ENCODE data around the gene COL27A1.

COL27A1 gene

DNA sequence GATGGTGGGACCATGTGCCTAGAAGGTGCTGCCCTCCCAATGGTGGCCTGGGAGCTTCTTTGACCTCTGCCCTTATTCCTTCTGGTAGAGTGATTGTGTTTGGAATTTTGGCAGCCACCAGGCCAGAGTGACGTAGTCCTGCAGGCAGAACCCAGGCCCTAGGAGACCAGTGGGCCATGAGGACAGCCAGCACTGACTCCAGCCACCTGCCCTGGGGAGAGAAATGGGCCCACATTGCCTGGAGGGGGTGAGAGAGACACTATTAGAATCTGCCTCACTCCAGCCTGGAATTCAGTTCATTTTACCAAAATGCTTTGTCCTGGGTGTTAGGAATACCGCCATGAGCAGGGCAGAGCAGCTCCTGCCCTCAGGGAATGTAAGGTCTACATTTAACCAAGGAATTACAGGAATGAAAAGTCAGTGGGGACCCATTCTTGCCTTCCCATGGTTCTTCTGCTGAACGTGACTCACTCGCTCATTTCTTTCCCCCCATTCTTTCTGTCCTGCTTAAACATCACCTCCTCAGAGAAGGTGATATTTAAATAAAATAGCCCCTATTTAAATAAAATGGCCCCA, 5.5 kb upstream of the COL27A1 start:
- no peak for DNase-seq

DNA sequence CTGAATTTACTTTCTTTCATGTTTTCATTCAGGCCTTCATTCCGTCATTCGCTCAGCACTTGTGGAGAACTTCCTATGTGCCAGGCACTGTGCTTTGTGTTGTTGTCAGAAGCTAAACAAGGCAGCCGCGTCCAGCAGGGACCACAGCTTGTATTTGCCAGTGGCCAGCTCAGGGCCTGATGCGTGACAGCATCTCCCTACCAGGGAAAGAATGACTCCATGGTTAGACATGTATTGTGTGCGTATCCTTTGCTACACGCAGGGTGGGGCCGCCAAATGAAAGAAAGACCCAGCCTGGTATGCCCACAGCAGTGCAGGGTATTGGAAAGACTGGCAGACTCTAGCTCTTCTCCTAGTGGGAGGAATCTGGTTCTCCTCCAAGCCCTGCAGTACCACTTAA, 4.7 kb upstream of the COL27A1 start:
- DNase-seq, result no peak

DNA sequence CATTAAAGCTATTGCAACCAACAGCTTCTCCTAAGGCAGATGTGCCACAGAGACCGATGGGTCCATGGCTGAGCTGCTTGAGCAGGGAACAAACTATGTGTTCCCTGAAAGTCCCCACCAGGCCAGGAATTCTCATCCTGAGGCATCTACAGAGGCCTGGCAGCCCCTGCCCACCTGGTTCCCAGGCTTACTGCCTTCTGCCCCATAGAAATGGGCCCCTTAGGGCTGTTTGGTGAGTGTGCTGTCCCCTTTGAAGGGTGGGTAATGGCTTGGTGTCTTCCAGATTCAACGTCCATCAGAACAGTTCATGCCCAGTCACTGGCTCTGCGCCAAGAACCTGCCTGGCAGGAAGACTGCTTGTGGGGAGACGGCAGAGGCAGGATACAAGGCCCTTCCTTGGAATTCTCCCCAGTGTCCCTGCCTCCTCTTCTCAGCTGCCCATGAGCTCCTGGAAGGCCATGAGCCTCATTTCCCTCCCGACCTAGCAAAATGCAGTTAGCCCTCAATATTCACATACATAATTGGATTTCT, 3.8 kb upstream of the COL27A1 start:
- no peak for DNase-seq

DNA sequence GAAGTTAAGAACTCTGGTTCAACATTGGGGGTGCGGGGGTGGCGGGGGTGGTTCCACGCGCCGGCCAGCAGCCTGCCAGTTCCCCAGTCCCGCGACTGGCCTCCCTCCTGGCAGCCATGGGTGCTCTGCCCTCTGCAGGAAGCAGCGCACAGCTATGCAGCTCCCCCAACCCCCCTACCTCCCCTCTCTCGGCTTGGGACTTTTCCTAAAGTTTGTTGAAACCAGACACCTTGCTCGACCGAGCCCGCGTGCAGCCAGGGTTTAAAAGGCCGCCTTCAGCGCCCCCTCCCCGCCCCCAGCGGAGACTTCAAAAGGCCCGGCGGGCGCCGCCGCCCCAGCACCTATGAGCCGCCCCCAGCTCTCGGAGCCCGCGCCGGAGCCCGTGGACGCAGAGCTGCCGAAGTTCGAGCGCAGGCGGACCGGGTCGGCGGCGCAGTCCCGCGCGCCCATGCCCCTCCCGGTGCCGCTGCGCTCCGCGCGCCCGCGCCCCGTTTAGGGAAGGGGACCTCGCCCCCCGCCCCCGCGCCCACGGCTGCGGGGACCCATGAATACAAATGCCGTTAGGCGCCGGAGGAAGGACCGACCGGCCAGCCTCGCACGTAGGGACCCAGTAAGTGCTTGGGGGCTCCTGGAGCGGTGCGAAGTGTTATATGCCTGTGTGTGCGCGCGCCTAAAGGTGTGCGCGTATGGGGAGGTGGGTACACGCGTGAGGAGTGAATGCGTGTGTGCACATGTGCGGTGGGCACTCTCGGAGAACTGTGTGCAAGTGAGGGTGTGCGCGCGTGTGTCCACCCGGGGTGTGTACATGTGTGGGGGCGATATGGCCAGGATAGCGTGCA, 1.4 kb upstream of the COL27A1 start:
- DNase-seq, result no peak

DNA sequence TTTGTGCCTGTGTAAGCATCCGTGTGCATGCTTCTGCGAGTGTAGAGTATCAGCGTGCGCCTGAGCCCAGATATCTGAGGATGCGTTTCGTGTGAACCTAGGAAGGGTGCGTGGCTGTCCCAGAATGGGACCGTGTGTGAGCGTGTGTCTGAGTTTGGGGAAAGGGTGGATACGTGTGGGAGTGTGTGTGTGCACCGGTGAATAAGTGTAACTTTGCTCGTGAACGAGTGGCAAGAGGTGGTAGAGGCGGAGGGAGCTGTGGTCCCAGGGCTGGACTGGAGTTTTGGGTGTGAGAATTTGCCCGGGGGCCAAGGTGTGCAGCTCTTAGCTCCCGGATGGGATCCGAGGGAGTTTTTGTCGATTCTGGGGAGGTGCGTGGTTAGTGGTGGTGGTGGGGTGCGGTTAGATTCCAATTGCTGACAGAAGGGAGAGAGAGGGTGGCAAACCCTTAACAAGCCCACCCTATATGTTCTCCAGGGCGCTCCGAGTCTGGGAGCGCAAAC, 686 bp upstream of the COL27A1 start:
- DNase-seq, result no peak

GRCh38 chr9:114155995-114156656, 789 bp downstream of the COL27A1 start:
- DNase-seq, result no peak

DNA sequence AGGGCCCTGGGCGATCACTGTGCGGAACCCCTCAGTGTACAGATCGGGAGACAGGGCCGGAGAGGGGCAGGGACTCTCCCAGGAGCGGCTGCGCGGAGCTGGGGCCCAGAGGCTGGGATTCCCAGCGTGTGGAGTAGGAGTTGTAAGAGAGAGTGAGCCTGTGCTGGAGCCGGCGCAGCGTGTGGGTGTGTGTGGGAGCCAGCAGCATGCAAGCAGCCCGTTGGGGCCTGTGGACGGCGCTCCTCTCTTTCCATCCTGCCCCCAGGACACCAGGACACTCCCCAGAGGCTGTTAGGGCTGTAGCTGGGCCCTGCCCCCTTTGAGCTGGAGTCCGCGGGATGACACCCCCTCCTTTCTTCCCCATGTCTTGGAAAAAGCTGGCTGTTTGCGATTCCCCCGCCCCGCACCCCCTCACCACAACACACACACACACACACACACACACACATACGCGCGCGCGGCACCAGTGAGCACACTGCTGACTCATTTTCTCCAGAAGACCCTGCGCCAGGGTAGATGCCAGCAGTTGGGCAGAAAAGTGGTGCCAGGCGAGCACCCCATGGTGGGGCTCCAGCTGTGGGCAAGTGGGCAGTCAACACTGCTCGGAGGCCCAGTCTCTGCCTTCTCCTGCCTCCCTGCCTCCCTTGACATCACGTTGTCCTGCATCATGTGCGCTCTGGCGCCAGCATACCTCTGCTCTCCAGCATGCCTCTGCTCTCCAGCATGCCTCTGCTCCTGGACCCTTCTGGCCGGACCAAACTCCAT, 1.5 kb downstream of the COL27A1 start:
- DNase-seq, result no peak

GRCh38 chr9:114157516-114158176, 2.3 kb downstream of the COL27A1 start:
- no peak for DNase-seq

DNA sequence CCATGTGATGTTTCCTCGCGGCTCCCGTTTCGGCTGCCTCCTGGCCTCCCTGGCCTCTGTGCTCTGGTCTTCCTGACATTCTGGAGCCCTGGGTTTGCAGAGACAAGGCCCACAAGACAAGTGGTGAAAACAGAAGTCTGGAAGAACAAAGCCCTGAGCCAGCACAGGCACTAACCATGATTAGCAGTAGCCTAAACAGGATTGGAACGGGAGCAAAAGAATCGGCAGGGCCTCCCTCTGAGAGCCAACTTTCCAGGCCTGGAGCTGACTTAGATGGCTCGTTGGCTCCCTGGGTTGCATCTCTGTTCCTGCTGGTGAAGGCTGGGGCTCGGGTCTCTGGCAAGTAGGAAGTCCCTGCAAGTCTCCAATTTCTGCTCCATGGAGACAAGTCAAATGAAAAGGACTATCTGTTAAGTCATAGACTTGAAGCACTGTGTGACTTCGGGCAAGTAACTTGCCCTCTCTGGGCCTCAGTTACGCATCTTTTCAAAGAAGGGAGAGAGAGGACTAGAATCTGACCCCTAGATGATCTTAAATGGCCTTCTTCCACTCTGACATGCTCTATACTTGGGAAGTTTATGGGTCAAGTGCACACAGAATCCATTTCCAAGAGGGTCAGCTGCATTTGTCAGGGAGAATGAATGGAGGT, 3.3 kb downstream of the COL27A1 start:
- DNase-seq, result no peak

- no peak for DNase-seq
Measured at GRCh38 chr9:114159691-114160090, 4.4 kb downstream of the COL27A1 start.

DNA sequence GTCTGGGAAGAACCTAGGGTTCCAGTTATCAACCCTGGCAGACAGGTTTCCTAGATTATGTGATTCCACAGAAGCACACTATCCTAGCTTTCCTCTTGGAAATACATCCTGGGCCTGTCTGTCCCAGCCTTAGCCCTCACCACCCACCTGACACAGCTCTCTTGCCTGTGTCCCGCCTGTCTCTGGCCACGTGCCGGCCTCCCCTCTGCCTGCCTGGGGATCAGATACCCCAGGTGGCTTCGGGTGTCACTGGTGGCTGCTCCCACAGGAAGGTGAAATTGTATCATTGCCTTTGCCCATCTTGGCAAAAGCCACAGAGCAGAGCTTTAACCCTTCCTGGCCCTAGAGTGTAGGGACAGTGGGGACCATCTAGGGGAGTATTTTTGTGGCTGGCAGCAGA, 6.2 kb downstream of the COL27A1 start:
- DNase-seq, result no peak

- no peak for DNase-seq
Measured at GRCh38 chr9:114163517-114163951, 8.2 kb downstream of the COL27A1 start.

GRCh38 chr9:114164191-114164794, 9.0 kb downstream of the COL27A1 start:
- DNase-seq, result no peak

DNA sequence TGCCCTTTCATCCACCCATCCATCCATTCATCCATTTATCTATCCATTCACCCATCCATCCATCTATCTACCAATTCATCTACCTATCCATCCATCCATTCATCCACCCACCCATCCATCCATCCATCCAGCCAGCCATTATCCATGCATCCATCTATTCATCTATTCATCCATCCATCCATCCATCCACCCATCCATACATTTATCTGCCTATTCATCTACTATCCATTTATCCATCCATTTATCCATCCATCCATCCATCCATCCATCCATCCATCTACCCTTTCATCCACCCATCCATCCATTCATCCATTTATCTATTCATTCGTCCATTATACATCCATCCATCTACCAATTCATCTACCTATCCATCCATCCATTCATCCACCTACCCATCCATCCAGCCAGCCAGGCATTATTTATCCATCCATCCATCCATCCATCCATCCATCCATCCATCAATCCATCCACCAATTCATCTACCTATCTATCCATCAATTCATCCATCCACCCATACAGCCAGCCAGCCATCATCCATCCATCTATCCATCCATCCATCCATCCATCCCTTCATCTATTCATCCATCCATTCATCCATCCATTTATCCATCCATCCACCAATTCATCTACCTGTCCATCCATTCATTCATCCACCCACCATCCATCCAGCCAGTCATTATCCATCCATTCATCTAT, 10.2 kb downstream of the COL27A1 start:
- DNase-seq, result no peak

GRCh38 chr9:114166103-114166470, 10.8 kb downstream of the COL27A1 start:
- no peak for DNase-seq

- DNase-seq, result no peak
Measured at GRCh38 chr9:114166614-114167572, 11.6 kb downstream of the COL27A1 start.

GRCh38 chr9:114167591-114168091, 12.3 kb downstream of the COL27A1 start:
- no peak for DNase-seq

DNA sequence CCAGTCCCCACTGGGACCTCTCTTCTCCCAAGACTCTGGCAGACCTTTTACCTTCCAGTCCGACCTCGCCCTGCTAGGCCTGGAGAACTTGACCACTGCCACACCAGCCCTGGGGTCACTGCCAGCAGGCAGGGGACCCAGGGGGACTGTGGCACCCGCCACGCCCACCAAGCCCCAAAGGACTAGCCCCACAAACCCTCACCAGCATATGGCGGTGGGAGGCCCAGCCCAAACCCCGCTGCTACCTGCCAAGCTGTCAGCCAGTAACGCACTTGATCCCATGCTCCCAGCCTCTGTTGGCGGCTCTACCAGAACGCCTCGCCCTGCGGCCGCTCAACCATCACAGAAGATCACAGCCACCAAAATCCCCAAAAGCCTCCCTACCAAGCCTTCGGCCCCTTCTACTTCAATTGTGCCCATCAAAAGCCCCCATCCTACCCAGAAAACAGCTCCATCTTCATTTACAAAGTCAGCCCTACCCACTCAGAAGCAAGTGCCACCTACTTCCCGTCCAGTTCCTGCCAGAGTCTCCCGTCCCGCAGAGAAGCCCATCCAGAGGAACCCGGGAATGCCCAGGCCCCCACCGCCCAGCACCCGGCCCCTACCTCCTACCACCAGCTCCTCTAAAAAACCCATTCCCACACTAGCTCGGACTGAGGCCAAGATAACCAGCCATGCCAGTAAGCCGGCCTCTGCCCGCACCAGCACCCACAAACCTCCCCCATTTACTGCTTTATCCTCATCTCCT, 13.1 kb downstream of the COL27A1 start:
- no peak for DNase-seq

All from CD4-positive, alpha-beta T cell treated with Interferon gamma for 1 hour (primary cell).